Subcutaneous abdominal adipose tissue (tissue), 5 donors: ENCODE measurements around the gene PDE11A.

Source experiments
- H3K27ac ChIP-seq: one replicate; pipeline ENCODE4 v1.7.0; 2013; ENCODE audit warnings: low read depth, mild to moderate bottlenecking, inconsistent platforms, low read length, moderate library complexity
- H3K27me3 ChIP-seq, 5 donors: one replicate each; pipeline ENCODE4 v1.7.0; 2013; ENCODE audit warnings: low read length in 5 of 5, inconsistent platforms in 1 of 5; ENCODE audit not compliant: control insufficient read depth in 5 of 5, insufficient read depth in 4 of 5
- H3K36me3 ChIP-seq, 5 donors: one replicate each; pipeline ENCODE4 v1.7.0; 2013; ENCODE audit warnings: low read length in 5 of 5; ENCODE audit not compliant: control insufficient read depth in 5 of 5, insufficient read depth in 5 of 5
- H3K4me1 ChIP-seq, 5 donors: one replicate each; pipeline ENCODE4 v1.7.0; 2013; ENCODE audit warnings: low read length in 5 of 5, mild to moderate bottlenecking in 3 of 5, moderate library complexity in 1 of 5; ENCODE audit not compliant: control insufficient read depth in 5 of 5, insufficient read depth in 5 of 5
- H3K4me3 ChIP-seq, 5 donors: one replicate each; pipeline ENCODE4 v1.7.0; 2013; ENCODE audit warnings: low read length in 5 of 5, low read depth in 1 of 5
- H3K9ac ChIP-seq, 5 donors: one replicate each; pipeline ENCODE4 v1.7.0; 2013; ENCODE audit warnings: low read length in 5 of 5, mild to moderate bottlenecking in 4 of 5, moderate library complexity in 3 of 5
- H3K9me3 ChIP-seq, 5 donors: one replicate each; pipeline ENCODE4 v1.7.0; 2013; ENCODE audit warnings: low read length in 5 of 5; ENCODE audit not compliant: control insufficient read depth in 5 of 5
- donor health status: healthy.
- donor health status: healthy.
- donor health status: healthy.
- donor health status: healthy.
- donor health status: healthy.

PDE11A gene

GRCh38 chr2:178072383-178073301, at the start of gene PDE11A:
PDE11A (minus strand) TSS chr2:178072777; CDS start chr2:178072437, 340 bp downstream.
- peak within 1 kb of the TSS in 4 of 5 donors; percentile 48 to 68 (median 54) for H3K9ac ChIP-seq
- no peaks in the 10 kb centered on the region for H3K36me3 ChIP-seq
- peaks cover 0 to 13% (median 3%) of the 10 kb centered on the region in 5 donors for H3K27me3 ChIP-seq
- peak within 1 kb of the TSS; percentile 59 to 81 (median 68) for H3K4me3 ChIP-seq
- no peaks in the 10 kb centered on the region for H3K9me3 ChIP-seq
- peaks cover 0 to 14% (median 13%) of the 10 kb centered on the region in 5 donors for H3K4me1 ChIP-seq
- H3K27ac ChIP-seq: no peak within 1 kb of the TSS

GRCh38 chr2:178119179-178119922, 46.8 kb upstream of the PDE11A start:
- Histone ChIP-seq H3K9ac (peak overlapping the region in 1 of 5 donors; percentile 40), H3K36me3 (peaks cover 26 to 48% (median 42%) of the 10 kb centered on the region in 5 donors), H3K4me3 (no peak overlapping the region), H3K27ac (no peak overlapping the region), H3K27me3 (no peaks in the 10 kb centered on the region), H3K9me3 (no peaks in the 10 kb centered on the region), H3K4me1 (peaks cover 0 to 6% (median 0%) of the 10 kb centered on the region in 5 donors)

GRCh38 chr2:178117725-178118124, 45.1 kb upstream of the PDE11A start:
- no peaks in the 10 kb centered on the region for H3K9me3 ChIP-seq
- H3K9ac ChIP-seq: no peak overlapping the region
- no peaks in the 10 kb centered on the region for H3K27me3 ChIP-seq
- H3K4me1 ChIP-seq: peaks cover 0 to 22% (median 14%) of the 10 kb centered on the region in 5 donors
- H3K4me3 ChIP-seq: no peak overlapping the region
- H3K27ac ChIP-seq: no peak overlapping the region
- H3K36me3 ChIP-seq: peaks cover 15 to 36% (median 26%) of the 10 kb centered on the region in 5 donors

- H3K27ac ChIP-seq: no peak overlapping the region
- no peaks in the 10 kb centered on the region for H3K9me3 ChIP-seq
- no peaks in the 10 kb centered on the region for H3K27me3 ChIP-seq
- H3K4me1 ChIP-seq: peaks cover 0 to 26% (median 21%) of the 10 kb centered on the region in 5 donors
- H3K9ac ChIP-seq: no peak overlapping the region
- H3K4me3 ChIP-seq: no peak overlapping the region
- H3K36me3 ChIP-seq: peaks cover 5 to 17% (median 11%) of the 10 kb centered on the region in 5 donors
Measured at GRCh38 chr2:178115271-178115670, 42.7 kb upstream of the PDE11A start.

GRCh38 chr2:178114462-178114861, 41.9 kb upstream of the PDE11A start:
- Histone ChIP-seq H3K36me3 (peaks cover 4 to 12% (median 7%) of the 10 kb centered on the region in 5 donors), H3K9ac (no peak overlapping the region), H3K27me3 (no peaks in the 10 kb centered on the region), H3K9me3 (no peaks in the 10 kb centered on the region), H3K4me1 (peaks cover 0 to 26% (median 21%) of the 10 kb centered on the region in 5 donors), H3K4me3 (no peak overlapping the region), H3K27ac (no peak overlapping the region)

GRCh38 chr2:178112202-178113152, 39.9 kb upstream of the PDE11A start, which contains the start of gene RBM45:
RBM45 (plus strand) TSS chr2:178112437; CDS start chr2:178112547, 110 bp downstream.
- no peaks in the 10 kb centered on the region for H3K27me3 ChIP-seq
- peaks cover 0 to 23% (median 21%) of the 10 kb centered on the region in 5 donors for H3K4me1 ChIP-seq
- peak within 1 kb of the TSS; percentile 85 to 99 (median 96) for H3K4me3 ChIP-seq
- peaks cover 0 to 5% (median 2%) of the 10 kb centered on the region in 5 donors for H3K36me3 ChIP-seq
- H3K27ac ChIP-seq: peak within 1 kb of the TSS; percentile 55
- H3K9me3 ChIP-seq: no peaks in the 10 kb centered on the region
- peak within 1 kb of the TSS; percentile 91 to 99 (median 93) for H3K9ac ChIP-seq

GRCh38 chr2:178111743-178112142, 39.2 kb upstream of the PDE11A start:
- Histone ChIP-seq H3K9me3 (no peaks in the 10 kb centered on the region), H3K27me3 (no peaks in the 10 kb centered on the region), H3K4me1 (peaks cover 0 to 23% (median 21%) of the 10 kb centered on the region in 5 donors), H3K36me3 (peaks cover 0 to 3% (median 0%) of the 10 kb centered on the region in 5 donors), H3K4me3 (peak overlapping the region in 4 of 5 donors; percentile 19 to 99 (median 92)), H3K27ac (no peak overlapping the region), H3K9ac (peak overlapping the region in 2 of 5 donors; percentile 14 to 99)

- Histone ChIP-seq H3K36me3 (no peaks in the 10 kb centered on the region), H3K9ac (no peak overlapping the region), H3K27me3 (no peaks in the 10 kb centered on the region), H3K27ac (no peak overlapping the region), H3K4me3 (no peak overlapping the region), H3K9me3 (no peaks in the 10 kb centered on the region), H3K4me1 (peaks cover 0 to 23% (median 21%) of the 10 kb centered on the region in 5 donors)
Measured at GRCh38 chr2:178110681-178111080, 38.1 kb upstream of the PDE11A start.

GRCh38 chr2:178109813-178110212, 37.2 kb upstream of the PDE11A start:
- Histone ChIP-seq H3K27me3 (no peaks in the 10 kb centered on the region), H3K36me3 (no peaks in the 10 kb centered on the region), H3K9ac (no peak overlapping the region), H3K27ac (no peak overlapping the region), H3K4me3 (no peak overlapping the region), H3K4me1 (peaks cover 0 to 23% (median 21%) of the 10 kb centered on the region in 5 donors), H3K9me3 (no peaks in the 10 kb centered on the region)
